GM18868 (cell line): ENCODE results near the gene PAPPA2.

Experiments
- ATAC-seq: cut with Tn5 transposase; IDR thresholded peaks from one replicate; pipeline ENCODE4 v1.9.1; 2021; ENCODE audit warnings: mild to moderate bottlenecking, moderate library complexity; ENCODE audit not compliant: unreplicated experiment

PAPPA2 gene

GRCh38 chr1:176485083-176485482 is 22.1 kb downstream of the PAPPA2 start:
- no peak for ATAC-seq

DNA sequence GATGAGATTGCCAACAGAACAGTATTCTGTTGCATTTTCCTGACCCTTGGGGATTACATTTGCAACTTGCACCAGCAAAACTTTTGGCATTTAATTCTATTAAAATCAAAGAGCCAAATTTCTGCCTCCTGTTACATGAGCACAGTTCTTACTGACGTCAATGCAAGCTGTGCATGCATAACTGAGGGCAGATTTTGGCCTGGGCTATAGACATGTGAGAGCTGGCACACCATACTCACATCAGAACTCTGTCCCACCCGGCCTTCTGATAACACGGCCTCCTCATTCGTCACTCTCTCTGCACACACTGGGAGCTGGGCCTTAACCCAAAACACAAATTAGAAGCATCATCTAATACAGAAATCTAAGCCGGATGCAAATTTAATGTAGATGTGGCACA is 31.5 kb downstream of the PAPPA2 start:
- no peak for ATAC-seq

DNA sequence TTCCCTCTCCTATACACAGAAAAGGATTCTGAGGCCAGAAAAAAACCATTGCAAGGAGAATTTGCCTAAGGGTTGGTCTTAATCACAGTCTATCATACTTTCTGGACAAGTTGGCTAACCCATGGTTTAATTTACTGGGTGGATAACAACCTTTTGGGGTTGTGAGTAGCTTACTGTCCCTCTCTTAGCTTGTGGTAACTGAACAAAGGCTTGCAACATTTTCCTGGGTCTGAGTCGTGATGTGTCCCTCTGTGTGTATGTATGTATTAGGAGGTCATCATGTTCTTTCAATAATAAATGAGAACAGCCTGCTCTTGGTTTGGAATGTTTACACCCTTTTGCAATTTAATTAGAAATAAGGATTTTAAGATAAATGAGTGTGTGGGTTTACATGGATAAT is 36.7 kb downstream of the PAPPA2 start:
- ATAC-seq, result no peak

DNA sequence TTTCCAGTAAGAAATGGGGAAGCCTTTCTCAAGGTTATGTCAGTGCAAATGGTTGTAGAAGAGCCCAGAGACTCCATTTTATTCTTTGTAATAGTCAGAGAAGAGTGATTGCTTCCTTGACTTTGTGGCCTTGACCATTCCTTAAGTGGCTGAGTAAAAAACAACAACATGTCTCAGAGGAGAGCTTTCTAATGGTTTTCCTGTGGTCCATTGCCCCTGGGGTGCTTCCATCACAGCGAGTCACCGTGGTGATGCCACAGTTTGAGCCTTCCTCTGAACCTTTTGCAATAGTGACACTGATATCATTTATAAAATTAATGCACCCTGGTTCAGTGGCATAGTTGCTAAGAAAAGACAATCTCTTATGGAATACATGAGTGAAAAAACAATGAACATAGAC is 38.6 kb downstream of the PAPPA2 start:
- ATAC-seq, result no peak

DNA sequence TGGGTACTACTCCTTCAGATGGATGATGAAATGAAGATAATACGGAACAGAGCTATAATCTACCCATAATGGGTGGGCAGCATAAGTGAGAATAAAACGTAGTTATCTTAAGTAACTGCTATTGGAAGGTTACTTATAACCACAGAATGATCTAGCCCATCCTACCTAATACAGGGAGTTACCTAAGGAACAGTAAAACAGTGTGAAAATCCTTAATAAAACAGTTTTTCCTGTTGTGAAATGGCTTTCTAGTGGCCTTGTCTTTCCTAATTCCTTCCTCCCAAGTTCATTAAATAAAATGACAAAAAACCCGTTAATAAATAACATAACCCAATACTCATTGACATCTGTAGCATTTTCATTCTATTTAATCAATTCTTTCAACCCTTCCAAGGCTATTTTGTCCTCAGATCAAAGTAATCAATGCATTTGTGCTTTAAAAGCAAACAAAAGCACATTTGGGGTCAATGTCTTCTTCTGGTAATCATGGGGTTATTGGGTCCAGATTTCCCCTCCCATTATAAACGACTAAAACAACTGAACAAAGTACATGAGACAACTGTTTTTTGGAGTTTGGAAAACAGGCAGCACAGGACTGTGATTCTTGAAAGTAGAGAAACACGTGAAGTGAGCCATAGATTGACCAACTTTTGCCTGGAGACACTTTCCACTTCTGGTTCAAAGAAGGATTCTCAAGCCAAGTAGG is 42.0 kb downstream of the PAPPA2 start:
- ATAC-seq, result no peak

- no peak for ATAC-seq
These were observed 50.0 kb downstream of the PAPPA2 start for GRCh38 chr1:176512966-176513365.

DNA sequence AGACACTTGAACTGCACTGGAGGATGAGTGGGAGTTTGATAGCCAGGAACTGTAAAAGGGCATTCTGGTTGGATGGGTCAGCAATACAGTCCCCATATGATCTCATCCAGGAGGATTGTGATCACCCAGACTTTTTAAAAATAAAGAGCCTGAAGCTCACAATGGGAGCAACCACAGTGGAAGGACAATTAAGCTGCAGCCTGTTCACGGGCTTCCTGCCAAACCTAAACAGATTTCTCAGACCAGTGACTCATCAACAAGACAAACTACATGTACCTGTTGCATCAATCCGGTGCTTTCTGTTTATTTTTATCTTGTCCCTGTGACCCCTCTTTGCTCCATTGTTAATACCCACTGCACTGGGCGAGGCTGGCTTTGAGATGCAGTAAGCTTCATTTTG is 52.3 kb downstream of the PAPPA2 start:
- ATAC-seq, result no peak

GRCh38 chr1:176517484-176517883 is 54.5 kb downstream of the PAPPA2 start:
- ATAC-seq, result peak; percentile 87

GRCh38 chr1:176521211-176521610 is 58.2 kb downstream of the PAPPA2 start:
- ATAC-seq, result no peak

GRCh38 chr1:176522310-176522845 is 59.4 kb downstream of the PAPPA2 start:
- ATAC-seq, result no peak

- ATAC-seq, result no peak
These were observed 66.6 kb downstream of the PAPPA2 start for GRCh38 chr1:176529395-176530090.

DNA sequence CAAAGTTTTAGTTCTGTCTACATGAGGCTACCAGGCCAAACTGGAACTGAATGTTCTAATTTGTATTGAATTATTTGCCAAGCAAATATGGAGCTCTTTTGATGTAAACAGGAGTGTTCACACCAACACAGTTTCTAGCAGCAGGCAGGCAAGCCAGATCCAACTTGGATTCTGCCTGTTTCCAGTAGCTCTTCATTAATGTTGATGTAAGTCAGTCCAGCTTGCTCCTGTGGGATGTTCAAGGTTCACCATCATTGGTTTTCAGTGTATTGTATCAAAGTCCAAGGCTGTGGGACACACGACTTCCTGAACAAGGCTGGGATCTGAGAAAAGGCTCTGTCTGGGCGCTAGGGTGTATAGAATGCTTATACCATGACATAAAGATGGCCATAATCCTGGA is 68.1 kb downstream of the PAPPA2 start:
- ATAC-seq, result no peak

- ATAC-seq, result no peak
These were observed 69.2 kb downstream of the PAPPA2 start for GRCh38 chr1:176531921-176532897.

DNA sequence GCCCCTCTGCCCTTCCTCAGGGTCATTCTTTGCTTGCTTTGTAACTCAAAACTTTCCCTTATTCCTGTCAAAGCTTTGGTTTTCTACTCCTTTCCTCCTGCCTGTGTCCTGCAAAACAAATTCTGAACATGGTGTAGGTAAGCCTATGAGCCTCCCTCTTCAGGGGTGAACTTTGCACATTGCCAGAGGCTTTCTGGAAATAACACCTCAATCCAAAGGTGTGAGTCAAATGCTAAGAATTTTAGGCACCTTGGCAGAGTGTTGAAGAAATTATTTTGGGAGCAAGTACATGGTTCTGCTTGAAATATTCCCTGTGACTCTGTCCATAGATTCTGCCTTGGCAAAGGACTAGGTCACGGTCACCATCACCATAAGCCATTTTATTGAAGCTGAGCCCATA is 70.0 kb downstream of the PAPPA2 start:
- no peak for ATAC-seq

GRCh38 chr1:176536588-176536987 is 73.6 kb downstream of the PAPPA2 start:
- no peak for ATAC-seq

DNA sequence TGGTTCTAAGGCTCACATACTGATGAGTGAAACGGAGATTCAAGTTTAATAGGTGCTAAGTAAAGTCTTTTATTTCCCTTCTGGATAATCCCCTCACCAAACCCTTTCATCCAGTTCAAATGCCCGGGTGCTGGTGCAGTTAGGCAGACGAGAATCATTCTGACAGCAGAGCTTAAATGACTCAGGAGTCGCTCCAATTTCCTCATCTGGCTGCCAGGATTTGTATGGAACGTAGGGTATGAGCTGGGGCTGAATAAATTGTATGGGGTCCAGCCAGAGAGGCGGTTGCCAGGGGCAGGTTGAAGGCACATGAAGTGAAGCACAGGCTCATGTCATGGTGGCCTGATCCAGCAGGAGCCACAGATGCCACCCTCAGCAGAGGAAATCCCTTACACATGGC is 76.0 kb downstream of the PAPPA2 start:
- no peak for ATAC-seq

DNA sequence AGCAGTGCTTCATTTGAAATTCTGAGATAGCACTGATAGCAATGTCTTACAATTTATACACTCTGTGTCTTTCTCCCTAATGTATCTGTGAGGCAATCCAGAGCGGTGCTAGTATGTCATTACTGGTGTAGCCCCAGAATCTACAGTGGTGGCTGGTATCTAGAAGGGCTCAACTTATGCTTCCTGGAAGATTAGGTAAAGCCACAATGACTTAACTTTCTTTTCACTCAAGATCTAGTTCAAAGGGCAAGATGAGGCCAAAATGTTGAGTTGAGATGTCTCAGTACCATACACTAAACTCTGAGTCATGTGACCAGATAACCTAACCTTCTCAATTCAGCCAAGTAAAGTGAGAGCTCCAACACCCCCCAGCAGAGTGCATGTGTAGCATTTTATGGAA is 77.5 kb downstream of the PAPPA2 start:
- no peak for ATAC-seq

GRCh38 chr1:176541663-176542062 is 78.7 kb downstream of the PAPPA2 start:
- ATAC-seq, result no peak

DNA sequence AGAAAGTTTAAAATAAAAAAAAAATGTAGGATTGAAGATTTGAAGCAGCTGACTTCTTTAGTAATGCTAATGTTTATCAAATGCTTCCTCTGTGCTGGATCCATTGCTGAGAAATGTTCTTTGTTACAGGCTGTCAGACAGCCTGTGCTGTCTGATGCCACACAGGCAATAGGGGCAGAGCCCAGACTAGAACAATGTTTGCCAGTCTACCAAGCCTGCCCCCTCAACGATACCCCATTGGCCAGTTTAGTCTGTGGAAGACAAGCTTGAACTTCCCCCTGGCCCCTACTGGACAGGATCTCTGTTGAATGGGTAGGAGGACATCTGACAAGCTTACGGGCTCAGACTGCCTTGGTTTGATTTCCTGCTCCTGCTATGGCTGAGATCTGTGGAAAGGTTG is 79.4 kb downstream of the PAPPA2 start:
- ATAC-seq, result no peak

DNA sequence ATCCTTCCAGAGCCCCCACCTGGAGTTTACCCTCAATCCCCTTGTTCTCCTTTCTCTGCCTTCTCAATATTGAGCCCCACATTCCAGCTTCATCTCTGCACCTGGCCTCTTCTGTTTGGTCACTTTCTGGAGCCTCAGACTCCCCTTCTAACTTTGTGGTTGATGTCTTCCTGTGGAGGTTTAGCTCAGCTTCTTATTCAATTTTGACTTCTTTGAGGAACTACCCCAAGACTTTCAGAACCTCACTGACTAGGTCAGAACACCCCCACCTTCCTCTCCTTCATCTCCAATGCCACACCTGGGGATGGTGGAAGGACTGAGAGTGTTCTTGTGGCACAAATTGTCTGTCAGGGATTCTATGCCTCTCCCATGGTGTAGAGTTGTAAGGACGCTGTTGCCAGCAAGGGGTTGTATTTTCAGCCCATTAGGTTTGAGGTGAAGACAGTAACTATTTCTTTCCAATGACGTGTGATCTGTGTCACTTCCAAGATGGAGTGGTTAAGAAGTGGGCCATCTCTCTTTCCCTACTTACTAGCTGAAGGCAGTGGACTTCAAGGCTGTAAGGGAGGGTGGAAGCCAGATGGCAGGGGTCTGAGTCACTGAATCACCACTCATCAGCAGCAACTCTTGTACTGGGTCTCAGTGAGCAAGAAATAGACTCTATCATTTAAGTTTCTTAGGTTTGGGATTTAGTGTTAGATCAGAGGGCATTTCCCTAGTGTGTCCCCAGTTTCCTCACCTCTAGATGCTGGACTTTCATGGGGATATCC is 80.6 kb downstream of the PAPPA2 start:
- ATAC-seq, result no peak
